PC-3 (cell line): ENCODE data around the gene IL20.

ENCODE experiments used
- EZH2 ChIP-seq: fragments of 300-600 bp; sonication (generic); IDR thresholded peaks from one replicate; pipeline ENCODE4 v1.6.1; 2017; ENCODE audit warnings: antibody characterized with exemption, mild to moderate bottlenecking, low read length; ENCODE audit not compliant: unreplicated experiment
- EZH2phosphoT487 ChIP-seq: fragments of 300-600 bp; sonication (generic); IDR thresholded peaks from 2 replicates; pipeline ENCODE4 v1.6.1; 2018; ENCODE audit warnings: mild to moderate bottlenecking, antibody characterized with exemption, low read length, borderline replicate concordance
- TF ChIP-seq, protein P1 (sequence below): fragments of 300-600 bp; sonication (generic); conservative IDR thresholded peaks from 2 replicates; pipeline ENCODE4 v1.5.1; 2017; ENCODE audit warnings: antibody characterized with exemption, low read depth, mild to moderate bottlenecking, low read length

- no peak for TF ChIP-seq EZH2
- TF ChIP-seq, protein P1, sequence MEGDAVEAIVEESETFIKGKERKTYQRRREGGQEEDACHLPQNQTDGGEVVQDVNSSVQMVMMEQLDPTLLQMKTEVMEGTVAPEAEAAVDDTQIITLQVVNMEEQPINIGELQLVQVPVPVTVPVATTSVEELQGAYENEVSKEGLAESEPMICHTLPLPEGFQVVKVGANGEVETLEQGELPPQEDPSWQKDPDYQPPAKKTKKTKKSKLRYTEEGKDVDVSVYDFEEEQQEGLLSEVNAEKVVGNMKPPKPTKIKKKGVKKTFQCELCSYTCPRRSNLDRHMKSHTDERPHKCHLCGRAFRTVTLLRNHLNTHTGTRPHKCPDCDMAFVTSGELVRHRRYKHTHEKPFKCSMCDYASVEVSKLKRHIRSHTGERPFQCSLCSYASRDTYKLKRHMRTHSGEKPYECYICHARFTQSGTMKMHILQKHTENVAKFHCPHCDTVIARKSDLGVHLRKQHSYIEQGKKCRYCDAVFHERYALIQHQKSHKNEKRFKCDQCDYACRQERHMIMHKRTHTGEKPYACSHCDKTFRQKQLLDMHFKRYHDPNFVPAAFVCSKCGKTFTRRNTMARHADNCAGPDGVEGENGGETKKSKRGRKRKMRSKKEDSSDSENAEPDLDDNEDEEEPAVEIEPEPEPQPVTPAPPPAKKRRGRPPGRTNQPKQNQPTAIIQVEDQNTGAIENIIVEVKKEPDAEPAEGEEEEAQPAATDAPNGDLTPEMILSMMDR: no peak
- TF ChIP-seq EZH2phosphoT487: no peak
Observed at GRCh38 chr1:206918076-206918475, 52.7 kb downstream of the IL20 start.
